ENCODE data around the gene C13orf42.

GRCh38 chr13:51067706-51068105 lies 43.4 kb downstream of the C13orf42 start:
- TF ChIP-seq CTCF (IDR thresholded peaks at IDR 0.05), result no peak
- TF ChIP-seq POLR2A (IDR thresholded peaks at IDR 0.05), result no peak
